GM12874 (cell line): ENCODE data around the gene PLEKHG4B.

Source experiments
- CTCF ChIP-seq: IDR thresholded peaks from 2 replicates; pipeline ENCODE4 v1.5.1; 2011; ENCODE audit warnings: low read depth, mild to moderate bottlenecking, control low read depth, low read length, moderate library complexity; ENCODE audit not compliant: insufficient read depth

Gene PLEKHG4B

DNA sequence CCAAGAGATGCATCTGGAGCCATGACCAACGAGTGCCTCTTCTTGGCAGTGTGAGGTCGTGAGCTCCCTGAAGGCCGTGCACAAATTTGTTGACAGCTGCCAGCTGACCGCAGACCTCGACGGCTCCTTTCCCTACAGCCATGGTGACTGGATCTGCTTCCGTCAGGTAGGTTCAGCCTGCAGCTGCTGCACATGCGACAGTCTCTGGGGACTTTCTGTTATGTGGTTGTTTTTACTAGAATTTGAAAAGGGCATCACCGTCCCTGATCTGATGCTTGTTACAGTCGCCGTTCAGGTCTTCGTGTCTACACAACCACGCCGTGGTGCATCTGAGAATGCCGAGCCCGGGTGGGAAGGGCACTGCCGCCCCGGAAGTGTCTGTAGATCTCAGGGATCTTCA, 62.9 kb downstream of the PLEKHG4B start:
- no peak for TF ChIP-seq CTCF

- TF ChIP-seq CTCF, result no peak
Measured at GRCh38 chr5:155651-156410, 63.9 kb downstream of the PLEKHG4B start.

DNA sequence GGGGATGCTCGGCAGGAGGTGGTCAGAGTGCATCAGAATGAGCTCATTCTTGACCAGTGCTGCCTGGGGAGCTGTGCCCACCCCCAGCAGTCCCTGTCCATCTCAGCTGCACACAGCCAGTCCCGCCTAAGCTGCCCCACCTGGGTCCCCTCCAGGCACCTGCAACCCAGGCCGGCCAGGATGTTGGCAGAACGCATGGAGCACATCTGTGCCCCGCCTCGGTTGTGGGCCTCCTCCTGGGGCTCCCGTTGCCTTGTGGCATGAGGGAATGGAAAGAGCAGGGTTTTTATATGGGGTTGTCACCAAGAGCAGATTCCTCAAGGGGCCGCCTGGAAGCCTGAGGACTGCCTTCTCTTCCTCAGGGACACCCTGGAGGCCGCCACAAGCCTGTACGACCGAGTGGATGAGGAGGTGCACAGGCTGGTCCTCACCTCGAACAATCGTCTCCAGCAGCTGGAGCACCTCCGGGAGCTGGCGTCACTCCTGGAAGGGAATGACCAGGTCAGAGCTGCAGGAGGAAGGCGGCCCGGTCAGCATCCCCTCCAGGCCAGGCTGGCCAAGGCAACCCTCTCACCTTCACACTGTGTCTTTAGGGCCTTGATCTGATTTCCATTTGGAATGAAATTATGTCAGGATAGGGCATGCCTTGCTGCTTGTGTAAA, 64.6 kb downstream of the PLEKHG4B start:
- no peak for TF ChIP-seq CTCF

DNA sequence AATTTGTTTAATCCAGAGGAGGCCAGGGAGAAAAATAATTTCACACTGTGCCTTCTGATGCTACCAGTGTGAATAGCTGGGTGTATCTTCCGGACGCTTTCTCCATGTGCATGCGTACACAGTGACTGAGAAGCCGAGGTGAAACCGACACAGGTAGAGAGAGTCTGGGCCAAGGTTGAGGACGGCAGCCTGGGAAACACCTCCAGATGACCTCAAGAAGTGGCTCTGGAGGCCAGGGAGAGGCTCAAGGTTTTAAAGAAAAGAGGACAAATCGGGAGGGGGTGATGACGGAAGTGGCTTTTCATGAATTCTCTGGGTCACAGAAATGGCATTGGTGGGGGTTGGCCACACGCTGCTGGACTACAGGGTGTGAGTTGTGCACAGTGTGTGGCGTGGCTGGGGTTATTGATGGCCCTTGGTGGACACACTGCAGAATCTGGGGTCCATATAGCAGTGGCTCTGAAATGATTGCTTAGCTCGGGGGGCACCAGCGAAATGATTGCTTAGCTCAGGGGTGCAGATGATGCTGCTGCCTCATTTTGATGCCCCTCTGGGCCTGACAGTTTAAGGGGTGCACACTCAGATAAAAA, 65.3 kb downstream of the PLEKHG4B start:
- TF ChIP-seq CTCF, result no peak

- TF ChIP-seq CTCF, result no peak
Measured at GRCh38 chr5:157801-158200, 65.8 kb downstream of the PLEKHG4B start.

GRCh38 chr5:158807-159447, 67.0 kb downstream of the PLEKHG4B start:
- TF ChIP-seq CTCF, result no peak
